BJ (cell line): Measurements from ENCODE around the gene USP34. TPM values are rescaled to one million over a fixed set of nuclear protein-coding genes. Genes with fewer than 3 reads are reported as not detected.
"Not testable (repeated sequence)": the region's sequence is repeated elsewhere in the genome, so short reads cannot be mapped to it uniquely, and the experiment has no call there.

Experiments used
- CTCF ChIA-PET: fragments of 350-600 bp; formaldehyde crosslinking; extraction: SDS; loops from one replicate; lab custom pipeline; 2021; ENCODE audit warnings: antibody characterized with exemption, inconsistent platforms; lab: Yijun Ruan, JAX
- POLR2A ChIA-PET: fragments of 300-600 bp; sonication (Branson Sonifier 250); formaldehyde crosslinking; extraction: SDS; loops from one replicate; lab custom pipeline; 2021; ENCODE audit warnings: antibody characterized with exemption; lab: Charles Lee
- DNase-seq: peaks from one replicate; pipeline ENCODE4 v3.0.0-alpha.2; 2011; ENCODE audit warnings: low read depth
- H3K27me3 ChIP-seq: 2 replicates; pipeline ENCODE4 v1.6.0; 2011; ENCODE audit warnings: low read length; ENCODE audit not compliant: control insufficient read depth, insufficient read depth
- H3K36me3 ChIP-seq: 2 replicates; pipeline ENCODE4 v1.5.1; 2011; ENCODE audit warnings: low read length; ENCODE audit not compliant: control insufficient read depth, insufficient read depth
- H3K4me3 ChIP-seq: 2 replicates; pipeline ENCODE4 v1.5.1; 2011; ENCODE audit warnings: low read depth, mild to moderate bottlenecking, control low read depth, low read length
- polyA plus RNA-seq: library from polyadenylated mRNA; depleted of rRNA; stranded (reverse); fragments of >200 nt; gene quantifications from 2 replicates; pipeline ENCODE4 v1.2.3, GENCODE V29; 2011
- TF ChIP-seq, protein P1 (sequence below): IDR thresholded peaks from 2 replicates; pipeline ENCODE4 v1.5.1; 2011; ENCODE audit warnings: low read depth, mild to moderate bottlenecking, control low read depth, inconsistent platforms, low read length, moderate library complexity; ENCODE audit not compliant: insufficient read depth

The USP34 gene
- polyA plus RNA-seq, 1 experiment: 32.2 TPM

DNA sequence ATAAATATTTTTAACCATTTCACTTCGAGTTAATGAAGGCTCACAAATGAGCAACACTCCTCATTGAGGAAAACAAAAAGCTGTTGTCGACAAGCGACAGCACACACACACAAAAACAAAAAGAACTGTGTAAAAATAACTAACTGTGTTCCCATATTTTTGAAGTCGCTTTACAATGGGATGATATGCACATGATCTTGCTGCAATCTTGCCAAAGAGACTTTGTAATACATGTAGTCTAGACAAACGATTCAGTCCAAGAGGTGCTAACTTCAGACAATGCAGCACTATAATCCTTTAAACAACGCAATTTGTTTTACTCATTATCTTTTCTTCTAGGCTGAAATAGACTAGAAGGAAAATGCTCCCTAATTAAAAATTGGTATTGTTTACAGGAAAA is 7.2 kb upstream of the USP34 start:
- DNase-seq: no peak
- POLR2A ChIA-PET: no interaction called here
- Histone ChIP-seq H3K36me3 (peaks cover 7% of the 10 kb centered on the region), H3K4me3 (no peak overlapping the region), H3K27me3 (no peaks in the 10 kb centered on the region)
- TF ChIP-seq, protein P1, sequence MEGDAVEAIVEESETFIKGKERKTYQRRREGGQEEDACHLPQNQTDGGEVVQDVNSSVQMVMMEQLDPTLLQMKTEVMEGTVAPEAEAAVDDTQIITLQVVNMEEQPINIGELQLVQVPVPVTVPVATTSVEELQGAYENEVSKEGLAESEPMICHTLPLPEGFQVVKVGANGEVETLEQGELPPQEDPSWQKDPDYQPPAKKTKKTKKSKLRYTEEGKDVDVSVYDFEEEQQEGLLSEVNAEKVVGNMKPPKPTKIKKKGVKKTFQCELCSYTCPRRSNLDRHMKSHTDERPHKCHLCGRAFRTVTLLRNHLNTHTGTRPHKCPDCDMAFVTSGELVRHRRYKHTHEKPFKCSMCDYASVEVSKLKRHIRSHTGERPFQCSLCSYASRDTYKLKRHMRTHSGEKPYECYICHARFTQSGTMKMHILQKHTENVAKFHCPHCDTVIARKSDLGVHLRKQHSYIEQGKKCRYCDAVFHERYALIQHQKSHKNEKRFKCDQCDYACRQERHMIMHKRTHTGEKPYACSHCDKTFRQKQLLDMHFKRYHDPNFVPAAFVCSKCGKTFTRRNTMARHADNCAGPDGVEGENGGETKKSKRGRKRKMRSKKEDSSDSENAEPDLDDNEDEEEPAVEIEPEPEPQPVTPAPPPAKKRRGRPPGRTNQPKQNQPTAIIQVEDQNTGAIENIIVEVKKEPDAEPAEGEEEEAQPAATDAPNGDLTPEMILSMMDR: no peak
- CTCF ChIA-PET: no interaction called here

DNA sequence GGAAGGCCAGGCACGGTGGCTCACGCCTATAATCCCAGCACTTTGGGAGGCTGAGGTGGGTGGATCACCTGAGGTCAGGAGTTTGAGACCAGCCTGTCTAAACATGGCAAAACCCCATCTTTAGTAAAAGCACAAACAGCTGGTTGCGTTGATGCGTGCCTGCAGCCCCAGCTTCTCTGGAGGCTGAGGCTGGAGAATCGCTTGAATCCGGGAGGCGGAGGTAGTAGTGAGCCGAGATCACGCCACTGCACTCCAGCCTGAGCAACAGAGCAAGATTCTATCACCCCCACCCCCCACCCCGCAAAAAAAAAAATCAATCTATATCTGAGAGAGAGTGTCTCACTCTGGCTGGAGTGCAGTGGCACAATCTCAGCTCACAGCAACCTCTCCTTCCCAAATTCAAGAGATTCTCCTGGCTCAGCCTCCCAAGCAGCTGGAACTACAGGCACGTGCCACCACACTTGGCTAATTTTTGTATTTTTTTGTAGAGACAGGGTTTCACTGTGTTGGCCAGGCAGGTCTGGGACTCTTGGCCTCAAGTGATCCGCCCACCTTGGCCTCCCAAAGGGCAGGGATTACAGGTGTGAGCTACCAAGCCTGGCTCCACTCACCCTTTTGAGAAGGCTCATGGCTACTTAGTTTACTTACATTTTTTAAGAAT is 6.2 kb upstream of the USP34 start:
- POLR2A ChIA-PET, CTCF ChIA-PET: not testable (repeated sequence)

DNA sequence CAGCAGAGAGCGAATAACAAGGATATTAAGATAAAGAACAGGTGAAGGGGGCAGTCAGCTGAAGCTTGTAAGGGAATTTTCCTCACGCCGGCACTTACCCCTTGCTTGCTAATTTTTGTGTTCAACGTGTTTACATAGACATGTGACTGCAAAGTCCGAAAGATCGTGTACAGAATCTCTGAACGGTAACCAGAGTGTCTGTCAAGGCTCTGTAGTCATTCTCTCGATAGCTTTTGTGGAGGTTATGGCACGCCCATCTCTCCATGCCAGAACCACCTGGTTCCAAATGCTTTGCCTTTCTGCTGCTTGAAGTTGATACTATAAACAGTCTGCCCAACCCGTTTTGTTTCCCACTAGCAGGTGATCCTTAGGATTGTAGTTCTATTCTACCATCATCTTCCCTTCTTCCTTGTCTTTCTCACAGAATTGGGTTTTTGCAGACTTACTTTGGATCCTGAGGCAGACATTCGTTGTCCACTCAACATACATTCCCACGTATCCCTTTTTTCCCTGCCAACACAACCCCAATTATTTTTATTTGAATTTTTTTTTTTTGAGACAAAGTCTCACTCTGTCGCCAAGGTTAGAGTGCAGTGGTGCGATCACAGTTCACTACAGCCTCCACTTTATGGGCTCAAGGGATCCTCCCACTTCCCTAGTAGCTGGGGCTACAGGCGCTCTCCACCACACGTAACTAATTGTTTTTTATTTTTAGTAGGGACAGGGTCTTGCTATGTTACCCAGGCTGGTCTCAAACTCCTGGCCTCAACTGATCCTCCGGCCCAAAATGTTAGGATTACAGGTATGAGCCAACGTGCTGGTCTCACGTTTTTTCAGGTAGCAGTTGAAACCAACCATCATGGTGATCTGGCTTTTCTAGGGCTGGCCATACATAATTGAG is 1.3 kb upstream of the USP34 start:
- POLR2A ChIA-PET: no interaction called here
- Histone ChIP-seq H3K27me3 (no peaks in the 10 kb centered on the region), H3K36me3 (no peaks in the 10 kb centered on the region; the same call in none of the 2 replicates), H3K4me3 (peak overlapping the region; percentile 96)
- no peak for DNase-seq
- CTCF ChIA-PET: interaction anchor here (0.5 to 1.0 kb wide), 2 partner anchors 16 to 82 kb away, joined by 3 to 4 read pairs; no protein-coding TSS in a partner anchor
- TF ChIP-seq, protein P1: no peak

More for the DNA sequence above, 6.2 kb upstream of the USP34 start:
- not testable (repeated sequence) for H3K36me3 ChIP-seq, H3K4me3 ChIP-seq, H3K27me3 ChIP-seq, DNase-seq

DNA sequence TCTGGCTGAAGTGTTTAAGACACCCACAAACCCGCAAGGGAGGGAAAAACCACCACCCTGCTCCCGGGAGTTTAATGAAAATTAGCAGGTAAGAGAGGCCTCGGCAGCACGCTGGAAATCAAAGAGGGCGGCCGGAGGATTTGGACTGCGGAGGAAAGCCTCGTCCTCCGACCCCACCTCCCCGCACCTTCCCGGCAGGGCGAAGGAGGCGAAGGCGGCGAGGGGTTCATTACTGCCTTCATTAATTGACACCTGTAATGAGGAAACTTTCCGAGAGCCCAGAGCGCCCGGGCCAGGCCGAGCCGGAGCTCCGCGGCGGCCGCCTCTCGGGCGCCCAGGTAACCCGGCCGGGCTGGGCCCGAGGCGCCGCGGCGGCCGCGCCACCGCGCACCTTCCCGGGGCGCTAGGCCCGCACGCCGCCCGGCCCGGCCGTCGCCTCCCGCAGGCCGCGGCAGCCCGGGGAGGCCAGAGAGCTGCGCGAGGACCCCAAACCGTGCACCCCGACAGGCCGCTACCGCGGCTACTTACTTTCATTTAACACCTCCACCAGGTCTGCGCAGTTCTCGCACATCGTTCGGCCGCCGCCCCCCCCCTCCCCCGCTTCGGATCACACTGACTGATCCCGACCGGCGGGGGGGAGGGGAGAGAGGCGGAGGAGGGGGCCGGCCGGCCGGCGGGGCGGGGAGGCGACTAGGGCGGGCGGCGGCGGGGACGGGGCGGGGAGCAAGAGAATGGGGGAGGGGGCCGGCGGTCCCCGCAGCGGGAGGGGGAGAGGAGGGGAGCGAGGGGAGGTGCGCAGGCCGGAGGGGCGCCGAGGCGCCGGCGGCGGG is 550 bp downstream of the USP34 start:
- ChIA-PET CTCF (interaction anchor here (1.2 kb wide), 1 partner anchor 207 kb away, joined by 3 read pairs; no protein-coding TSS in a partner anchor), POLR2A (no interaction called here)
- H3K27me3 ChIP-seq: no peaks in the 10 kb centered on the region
- no peaks in the 10 kb centered on the region for H3K36me3 ChIP-seq
- no peak for DNase-seq
- H3K4me3 ChIP-seq: peak overlapping the region; percentile 96
- TF ChIP-seq, protein P1: no peak

DNA sequence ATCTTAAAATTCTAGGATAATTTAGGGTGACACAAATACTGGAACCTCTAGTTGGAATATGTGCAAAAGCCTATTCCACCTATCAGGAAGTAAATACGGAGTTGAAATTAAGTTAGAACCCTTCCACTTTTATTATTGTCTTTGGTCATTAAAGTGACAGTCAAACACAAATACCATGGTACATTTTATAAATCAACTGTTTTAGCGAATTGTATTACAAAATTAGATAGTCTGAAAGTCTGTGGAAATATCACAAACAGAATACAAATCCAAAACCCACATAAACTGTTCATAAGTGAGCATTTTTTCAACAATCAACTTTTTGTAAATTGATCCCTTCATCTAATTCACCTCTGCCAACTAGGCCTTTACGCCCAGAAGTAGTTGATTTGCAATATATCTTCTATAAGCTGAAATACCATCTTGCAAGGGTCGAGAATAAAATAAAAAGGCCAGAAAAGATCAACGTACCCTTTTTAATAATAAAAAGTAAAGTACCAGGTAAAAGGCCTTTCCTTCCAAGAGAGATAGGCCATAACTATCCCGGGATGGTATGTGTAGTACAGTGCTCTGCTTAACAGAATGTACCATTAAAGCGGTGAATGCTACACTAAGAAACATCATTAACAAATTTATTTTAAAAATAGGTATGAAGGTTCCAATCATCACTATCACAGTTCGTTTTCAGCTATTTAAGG is 1.3 kb downstream of the USP34 start:
- ChIA-PET POLR2A (no interaction called here), CTCF (interaction anchor here (1.2 kb wide), 1 partner anchor 207 kb away, joined by 3 read pairs; no protein-coding TSS in a partner anchor)
- no peaks in the 10 kb centered on the region for H3K27me3 ChIP-seq
- H3K36me3 ChIP-seq: no peaks in the 10 kb centered on the region
- TF ChIP-seq, protein P1: no peak
- no peak for DNase-seq
- H3K4me3 ChIP-seq: peak overlapping the region; percentile 96

DNA sequence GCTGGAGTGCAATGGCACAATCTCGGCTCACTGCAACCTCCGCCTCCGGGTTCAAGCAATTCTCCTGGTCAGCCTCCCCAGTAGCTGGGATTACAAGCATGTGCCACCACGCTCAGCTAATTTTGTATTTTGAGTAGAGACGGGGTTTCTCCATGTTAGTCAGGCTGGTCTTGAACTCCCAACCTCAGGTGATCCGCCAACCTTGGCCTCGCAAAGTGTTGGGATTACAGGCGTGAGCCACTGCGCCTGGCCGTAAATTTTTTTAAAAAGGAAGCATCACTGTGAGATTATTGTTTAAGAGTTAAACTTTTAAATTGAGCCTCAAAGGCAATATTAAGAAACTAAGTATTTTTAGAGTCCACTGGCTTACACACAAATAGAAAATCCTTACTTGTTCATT is 2.7 kb downstream of the USP34 start:
- DNase-seq, H3K36me3 ChIP-seq, POLR2A ChIA-PET, H3K27me3 ChIP-seq, H3K4me3 ChIP-seq: not testable (repeated sequence)
- CTCF ChIA-PET: interaction anchor here (0.6 to 1.1 kb wide), 2 partner anchors 8 to 126 kb away, joined by 3 read pairs; no protein-coding TSS in a partner anchor
